Measurements from ENCODE around the gene GJC3.

- TF ChIP-seq EZH2 (IDR thresholded peaks at IDR 0.05) (no peak), POLR2AphosphoS5 (IDR thresholded peaks at IDR 0.05; ENCODE audit: borderline replicate concordance, low read depth, low read length) (peak; percentile 94)
These were observed 10.2 kb downstream of the GJC3 start, which contains the start of gene TRIM4 for GRCh38 chr7:99918959-99919813.

All from SK-N-MC (cell line).